HepG2 (cell line): ENCODE data around the gene JOSD1. TPM values are rescaled to one million over a fixed set of nuclear protein-coding genes. Genes with fewer than 3 reads are reported as not detected.
A peak's percentile ranks its signal among the peaks of the same experiment; 100 is the strongest.

ENCODE experiments used
- CBFB ChIP-seq: sonication (generic); formaldehyde crosslinking; IDR thresholded peaks from 2 replicates; pipeline ENCODE4 v1.4.0; 2020; ENCODE audit warnings: missing genetic modification reagents
- CCAR2 ChIP-seq: fragments of 200-400 bp; formaldehyde crosslinking; optimal IDR thresholded peaks from 2 replicates; pipeline ENCODE3; 2018; ENCODE audit warnings: low read depth, mild to moderate bottlenecking, low read length, moderate library complexity
- CCDC6 ChIP-seq: sonication (generic); formaldehyde crosslinking; IDR thresholded peaks from 2 replicates; pipeline ENCODE4 v1.8.1; 2022; ENCODE audit warnings: mild to moderate bottlenecking, missing genetic modification reagents, moderate library complexity
- MAFG ChIP-seq: sonication (generic); formaldehyde crosslinking; IDR thresholded peaks from 2 replicates; pipeline ENCODE4 v1.5.1; 2020; ENCODE audit warnings: mild to moderate bottlenecking, missing genetic modification reagents
- MLLT10 ChIP-seq: sonication (generic); formaldehyde crosslinking; IDR thresholded peaks from 2 replicates; pipeline ENCODE4 v1.4.0; 2020; ENCODE audit warnings: missing genetic modification reagents
- SOX6 ChIP-seq, 2 experiments: fragments of 450-650 bp in 1 of 2; sonication (generic) in 1 of 2; formaldehyde crosslinking in 1 of 2; IDR thresholded peaks; 2 replicates each; pipeline versions ENCODE4 v1.4.0 to v1.6.1; 2017 to 2020; ENCODE audit warnings: antibody characterized with exemption in 1 of 2, mild to moderate bottlenecking in 1 of 2, missing genetic modification reagents in 1 of 2
- SRY ChIP-seq: sonication (generic); formaldehyde crosslinking; IDR thresholded peaks from 2 replicates; pipeline ENCODE4 v1.8.0; 2022; ENCODE audit warnings: mild to moderate bottlenecking, missing genetic modification reagents
- TBX2 ChIP-seq: sonication (generic); formaldehyde crosslinking; IDR thresholded peaks from 2 replicates; pipeline ENCODE4 v1.5.0; 2020; ENCODE audit warnings: missing genetic modification reagents, mild to moderate bottlenecking, borderline replicate concordance
- ZNF124 ChIP-seq: sonication (generic); formaldehyde crosslinking; IDR thresholded peaks from 2 replicates; pipeline ENCODE4 v1.4.0; 2020; ENCODE audit warnings: missing genetic modification reagents
- ZNF225 ChIP-seq: sonication (generic); formaldehyde crosslinking; IDR thresholded peaks from 2 replicates; pipeline ENCODE4 v1.4.0; 2020; ENCODE audit warnings: mild to moderate bottlenecking, missing genetic modification reagents
- ZNF253 ChIP-seq: sonication (generic); formaldehyde crosslinking; IDR thresholded peaks from 2 replicates; pipeline ENCODE4 v1.8.0; 2022; ENCODE audit warnings: mild to moderate bottlenecking, missing genetic modification reagents, borderline replicate concordance
- ZNF569 ChIP-seq: sonication (generic); formaldehyde crosslinking; IDR thresholded peaks from 2 replicates; pipeline ENCODE4 v1.5.0; 2020; ENCODE audit warnings: mild to moderate bottlenecking, missing genetic modification reagents, moderate library complexity, borderline replicate concordance
- ZNF724P ChIP-seq: sonication (generic); formaldehyde crosslinking; IDR thresholded peaks from 2 replicates; pipeline ENCODE4 v1.8.0; 2022; ENCODE audit warnings: missing genetic modification reagents, borderline replicate concordance
- ZNF777 ChIP-seq: sonication (generic); formaldehyde crosslinking; IDR thresholded peaks from 2 replicates; pipeline ENCODE4 v1.4.0; 2020; ENCODE audit warnings: missing genetic modification reagents
- ZNF816 ChIP-seq: sonication (generic); formaldehyde crosslinking; IDR thresholded peaks from 2 replicates; pipeline ENCODE4 v1.8.0; 2022; ENCODE audit warnings: missing genetic modification reagents, mild to moderate bottlenecking, borderline replicate concordance
- polyA plus RNA-seq, 8 experiments: library from polyadenylated mRNA; depleted of rRNA in 3 of 8; stranded (reverse) in 7 of 8; unstranded in 1 of 8; fragments of >200 nt; fragmentation: Illumina TruSeq in 4 of 8; extraction: Trizol in 4 of 8; gene quantifications; 2 replicates each; pipeline versions ENCODE4 v1.2.1 to v1.2.3, GENCODE V29; 2011 to 2016; ENCODE audit warnings: low read depth in 4 of 8, missing spikeins in 1 of 8, mixed read lengths in 1 of 8; ENCODE audit not compliant: insufficient read depth in 1 of 8
- total RNA-seq, 5 experiments: library from RNA; depleted of rRNA; stranded (reverse); fragments of >200 nt; fragmentation: Illumina TruSeq; extraction: Trizol; gene quantifications; 2 replicates each; pipeline ENCODE4 v1.2.3, GENCODE V29; 2016; ENCODE audit warnings: low read depth in 1 of 5
- TF ChIP-seq, protein P1 (sequence below): sonication (generic); formaldehyde crosslinking; IDR thresholded peaks from 2 replicates; pipeline ENCODE4 v1.9.0; 2021; ENCODE audit warnings: missing genetic modification reagents, borderline replicate concordance
- TF ChIP-seq, protein P2 (sequence below): sonication (generic); formaldehyde crosslinking; IDR thresholded peaks from 2 replicates; pipeline ENCODE4 v1.4.0; 2020; ENCODE audit warnings: missing genetic modification reagents
- TF ChIP-seq, protein P3 (sequence below): IDR thresholded peaks from 2 replicates; pipeline ENCODE4 v1.6.1; 2012; ENCODE audit warnings: inconsistent platforms
- TF ChIP-seq, protein P4 (sequence below): sonication (generic); formaldehyde crosslinking; IDR thresholded peaks from 2 replicates; pipeline ENCODE4 v1.8.1; 2023; ENCODE audit warnings: mild to moderate bottlenecking, missing genetic modification reagents
- TF ChIP-seq, protein P5 (sequence below): IDR thresholded peaks from 2 replicates; pipeline ENCODE4 v1.6.1; 2016
- TF ChIP-seq, protein P6 (sequence below): sonication (generic); formaldehyde crosslinking; IDR thresholded peaks from 2 replicates; pipeline ENCODE4 v1.8.0; 2022; ENCODE audit warnings: missing genetic modification reagents, mild to moderate bottlenecking, borderline replicate concordance

JOSD1 gene
- total and polyA plus RNA-seq, 2 of the 13 experiments (the other 11 are each of a cell fraction or from before 2014, with no cell fraction given): 31.7 to 38.4 TPM

DNA sequence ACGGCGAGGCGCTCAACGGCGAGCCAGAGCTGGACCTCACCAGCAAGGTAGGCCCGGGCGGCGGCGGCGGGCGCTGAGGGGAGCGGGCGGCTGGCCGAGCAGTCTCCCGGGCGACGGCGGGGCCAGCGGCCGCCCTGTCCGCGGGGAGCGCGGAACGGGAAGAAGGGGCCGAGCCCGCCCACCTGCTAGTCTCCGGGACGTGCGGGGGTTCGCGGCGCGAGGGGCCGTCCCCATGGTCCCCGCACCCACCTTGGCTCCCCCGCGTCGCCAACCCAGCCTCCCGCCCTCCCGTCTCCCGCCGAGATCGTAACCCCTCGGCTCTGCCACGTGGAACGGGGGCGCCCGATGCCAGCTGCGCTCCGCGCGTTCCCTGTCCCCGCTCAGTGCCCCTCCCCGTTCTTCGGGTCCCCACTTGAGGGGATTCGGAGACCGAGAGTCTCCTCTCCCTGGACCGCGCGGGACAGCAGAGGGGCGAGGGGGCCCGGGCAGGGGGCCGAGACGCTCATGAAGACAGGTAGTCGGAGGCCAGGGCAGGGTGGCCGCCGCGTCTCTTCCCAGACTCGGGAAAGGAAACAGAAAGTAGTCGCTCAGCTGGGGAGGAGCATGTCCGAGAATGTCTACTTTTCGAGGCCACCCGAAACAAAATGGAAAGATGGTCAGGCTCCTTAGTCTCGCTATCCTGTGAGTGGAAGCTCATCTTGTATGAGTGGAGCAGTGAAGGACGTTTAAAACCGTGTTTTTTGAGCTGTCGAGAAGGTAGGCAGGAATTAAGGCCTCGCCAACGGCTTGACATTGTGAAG, 5.6 kb upstream of the JOSD1 start (continued):
- TF ChIP-seq, protein P1, sequence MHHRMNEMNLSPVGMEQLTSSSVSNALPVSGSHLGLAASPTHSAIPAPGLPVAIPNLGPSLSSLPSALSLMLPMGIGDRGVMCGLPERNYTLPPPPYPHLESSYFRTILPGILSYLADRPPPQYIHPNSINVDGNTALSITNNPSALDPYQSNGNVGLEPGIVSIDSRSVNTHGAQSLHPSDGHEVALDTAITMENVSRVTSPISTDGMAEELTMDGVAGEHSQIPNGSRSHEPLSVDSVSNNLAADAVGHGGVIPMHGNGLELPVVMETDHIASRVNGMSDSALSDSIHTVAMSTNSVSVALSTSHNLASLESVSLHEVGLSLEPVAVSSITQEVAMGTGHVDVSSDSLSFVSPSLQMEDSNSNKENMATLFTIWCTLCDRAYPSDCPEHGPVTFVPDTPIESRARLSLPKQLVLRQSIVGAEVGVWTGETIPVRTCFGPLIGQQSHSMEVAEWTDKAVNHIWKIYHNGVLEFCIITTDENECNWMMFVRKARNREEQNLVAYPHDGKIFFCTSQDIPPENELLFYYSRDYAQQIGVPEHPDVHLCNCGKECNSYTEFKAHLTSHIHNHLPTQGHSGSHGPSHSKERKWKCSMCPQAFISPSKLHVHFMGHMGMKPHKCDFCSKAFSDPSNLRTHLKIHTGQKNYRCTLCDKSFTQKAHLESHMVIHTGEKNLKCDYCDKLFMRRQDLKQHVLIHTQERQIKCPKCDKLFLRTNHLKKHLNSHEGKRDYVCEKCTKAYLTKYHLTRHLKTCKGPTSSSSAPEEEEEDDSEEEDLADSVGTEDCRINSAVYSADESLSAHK (CRISPR knock-in tag): no peak
- TF ChIP-seq ZNF569 (CRISPR knock-in tag) (no peak), ZNF124 (CRISPR knock-in tag) (no peak), ZNF225 (no peak), TBX2 (CRISPR knock-in tag) (peak; percentile 0; the same call in 1 of the 2 replicates), ZNF777 (CRISPR knock-in tag) (no peak), CCDC6 (CRISPR knock-in tag) (peak; percentile 41; the same call in 1 of the 2 replicates), CCAR2 (no peak), CBFB (CRISPR knock-in tag) (no peak), MLLT10 (CRISPR knock-in tag) (no peak), ZNF724P (CRISPR knock-in tag) (no peak), ZNF816 (CRISPR knock-in tag) (no peak), SOX6 (IDR thresholded peaks at IDR 0.05) (no peak), SOX6 (CRISPR knock-in tag; IDR thresholded peaks at IDR 0.05) (no peak), ZNF253 (CRISPR knock-in tag) (no peak), SRY (CRISPR knock-in tag) (peak; percentile 32; the same call in 1 of the 2 replicates), MAFG (CRISPR knock-in tag) (no peak)
- TF ChIP-seq, protein P2, sequence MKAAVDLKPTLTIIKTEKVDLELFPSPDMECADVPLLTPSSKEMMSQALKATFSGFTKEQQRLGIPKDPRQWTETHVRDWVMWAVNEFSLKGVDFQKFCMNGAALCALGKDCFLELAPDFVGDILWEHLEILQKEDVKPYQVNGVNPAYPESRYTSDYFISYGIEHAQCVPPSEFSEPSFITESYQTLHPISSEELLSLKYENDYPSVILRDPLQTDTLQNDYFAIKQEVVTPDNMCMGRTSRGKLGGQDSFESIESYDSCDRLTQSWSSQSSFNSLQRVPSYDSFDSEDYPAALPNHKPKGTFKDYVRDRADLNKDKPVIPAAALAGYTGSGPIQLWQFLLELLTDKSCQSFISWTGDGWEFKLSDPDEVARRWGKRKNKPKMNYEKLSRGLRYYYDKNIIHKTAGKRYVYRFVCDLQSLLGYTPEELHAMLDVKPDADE: 0 out of 2 replicates have a peak, but pooled peaks have one; percentile 31
- TF ChIP-seq, protein P3, sequence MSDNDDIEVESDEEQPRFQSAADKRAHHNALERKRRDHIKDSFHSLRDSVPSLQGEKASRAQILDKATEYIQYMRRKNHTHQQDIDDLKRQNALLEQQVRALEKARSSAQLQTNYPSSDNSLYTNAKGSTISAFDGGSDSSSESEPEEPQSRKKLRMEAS: peak; percentile 55; the same call in 1 of the 2 replicates
- TF ChIP-seq, protein P4, sequence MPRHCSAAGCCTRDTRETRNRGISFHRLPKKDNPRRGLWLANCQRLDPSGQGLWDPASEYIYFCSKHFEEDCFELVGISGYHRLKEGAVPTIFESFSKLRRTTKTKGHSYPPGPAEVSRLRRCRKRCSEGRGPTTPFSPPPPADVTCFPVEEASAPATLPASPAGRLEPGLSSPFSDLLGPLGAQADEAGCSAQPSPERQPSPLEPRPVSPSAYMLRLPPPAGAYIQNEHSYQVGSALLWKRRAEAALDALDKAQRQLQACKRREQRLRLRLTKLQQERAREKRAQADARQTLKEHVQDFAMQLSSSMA: peak; percentile 65; the same call in 1 of the 2 replicates
- TF ChIP-seq, protein P5, sequence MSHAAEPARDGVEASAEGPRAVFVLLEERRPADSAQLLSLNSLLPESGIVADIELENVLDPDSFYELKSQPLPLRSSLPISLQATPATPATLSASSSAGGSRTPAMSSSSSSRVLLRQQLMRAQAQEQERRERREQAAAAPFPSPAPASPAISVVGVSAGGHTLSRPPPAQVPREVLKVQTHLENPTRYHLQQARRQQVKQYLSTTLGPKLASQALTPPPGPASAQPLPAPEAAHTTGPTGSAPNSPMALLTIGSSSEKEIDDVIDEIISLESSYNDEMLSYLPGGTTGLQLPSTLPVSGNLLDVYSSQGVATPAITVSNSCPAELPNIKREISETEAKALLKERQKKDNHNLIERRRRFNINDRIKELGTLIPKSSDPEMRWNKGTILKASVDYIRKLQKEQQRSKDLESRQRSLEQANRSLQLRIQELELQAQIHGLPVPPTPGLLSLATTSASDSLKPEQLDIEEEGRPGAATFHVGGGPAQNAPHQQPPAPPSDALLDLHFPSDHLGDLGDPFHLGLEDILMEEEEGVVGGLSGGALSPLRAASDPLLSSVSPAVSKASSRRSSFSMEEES (CRISPR knock-in tag): no peak
- TF ChIP-seq, protein P6, sequence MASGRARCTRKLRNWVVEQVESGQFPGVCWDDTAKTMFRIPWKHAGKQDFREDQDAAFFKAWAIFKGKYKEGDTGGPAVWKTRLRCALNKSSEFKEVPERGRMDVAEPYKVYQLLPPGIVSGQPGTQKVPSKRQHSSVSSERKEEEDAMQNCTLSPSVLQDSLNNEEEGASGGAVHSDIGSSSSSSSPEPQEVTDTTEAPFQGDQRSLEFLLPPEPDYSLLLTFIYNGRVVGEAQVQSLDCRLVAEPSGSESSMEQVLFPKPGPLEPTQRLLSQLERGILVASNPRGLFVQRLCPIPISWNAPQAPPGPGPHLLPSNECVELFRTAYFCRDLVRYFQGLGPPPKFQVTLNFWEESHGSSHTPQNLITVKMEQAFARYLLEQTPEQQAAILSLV (CRISPR knock-in tag): no peak
